Loucy (cell line): ENCODE measurements around the gene CPLANE2.

Experiments used
- CTCF ChIP-seq: fragments of 200-600 bp; sonication (generic); conservative IDR thresholded peaks from 2 replicates; pipeline ENCODE4 v1.5.1; 2014; ENCODE audit warnings: mild to moderate bottlenecking, antibody characterized with exemption, low read length
- EZH2phosphoT487 ChIP-seq: fragments of 200-600 bp; IDR thresholded peaks from 2 replicates; pipeline ENCODE4 v1.6.1; 2018; ENCODE audit warnings: antibody characterized with exemption, mild to moderate bottlenecking, moderate library complexity, borderline replicate concordance

GRCh38 chr1:16244650-16245285 lies 7.8 kb upstream of the CPLANE2 start:
- TF ChIP-seq CTCF (no peak), EZH2phosphoT487 (no peak)
